Measurements from ENCODE around the gene CYBRD1.
"Not testable (repeated sequence)": the region's sequence is repeated elsewhere in the genome, so short reads cannot be mapped to it uniquely, and the experiment has no call there.

Gene CYBRD1

GRCh38 chr2:171522052-171522787 lies at the start of gene CYBRD1:
CYBRD1 (plus strand) TSS chr2:171522474; CDS start chr2:171522546, 72 bp downstream.
- no peak for DNase-seq

- no peak for DNase-seq
Measured at GRCh38 chr2:171475979-171476378, 46.3 kb upstream of the CYBRD1 start.

- no peak for DNase-seq
Measured at GRCh38 chr2:171478345-171478744, 43.9 kb upstream of the CYBRD1 start.

- no peak for DNase-seq
Measured at GRCh38 chr2:171479154-171479814, 43.0 kb upstream of the CYBRD1 start.

GRCh38 chr2:171480908-171481307 lies 41.4 kb upstream of the CYBRD1 start:
- no peak for DNase-seq

GRCh38 chr2:171482308-171482707 lies 40.0 kb upstream of the CYBRD1 start:
- DNase-seq: no peak

GRCh38 chr2:171482877-171483276 lies 39.4 kb upstream of the CYBRD1 start:
- DNase-seq: no peak

GRCh38 chr2:171483793-171484192 lies 38.5 kb upstream of the CYBRD1 start:
- DNase-seq: no peak

- DNase-seq: no peak
Measured at GRCh38 chr2:171485116-171485515, 37.2 kb upstream of the CYBRD1 start.

- DNase-seq: no peak
Measured at GRCh38 chr2:171487201-171487600, 35.1 kb upstream of the CYBRD1 start.

- no peak for DNase-seq
Measured at GRCh38 chr2:171487803-171488259, 34.4 kb upstream of the CYBRD1 start.

GRCh38 chr2:171490577-171490976 lies 31.7 kb upstream of the CYBRD1 start:
- DNase-seq: no peak

GRCh38 chr2:171491292-171491691 lies 31.0 kb upstream of the CYBRD1 start:
- DNase-seq: no peak

GRCh38 chr2:171492664-171493063 lies 29.6 kb upstream of the CYBRD1 start:
- DNase-seq: no peak

GRCh38 chr2:171497664-171498063 lies 24.6 kb upstream of the CYBRD1 start:
- not testable (repeated sequence) for DNase-seq

GRCh38 chr2:171505374-171505773 lies 16.9 kb upstream of the CYBRD1 start:
- DNase-seq: no peak

GRCh38 chr2:171509945-171510731 lies 12.1 kb upstream of the CYBRD1 start:
- no peak for DNase-seq

- no peak for DNase-seq
Measured at GRCh38 chr2:171512014-171512413, 10.3 kb upstream of the CYBRD1 start.

- DNase-seq: no peak
Measured at GRCh38 chr2:171512683-171513195, 9.5 kb upstream of the CYBRD1 start.

- DNase-seq: no peak
Measured at GRCh38 chr2:171513719-171514160, 8.5 kb upstream of the CYBRD1 start.

GRCh38 chr2:171514908-171515582 lies 7.2 kb upstream of the CYBRD1 start:
- DNase-seq: no peak

- DNase-seq: no peak
Measured at GRCh38 chr2:171515672-171516298, 6.5 kb upstream of the CYBRD1 start.

Measured in CD4-positive, alpha-beta T cell treated with Interleukin-4 for 1 hour (primary cell).